ENCODE data around the gene TMEM250.

The TMEM250 gene

GRCh38 chr9:136093995-136094881 lies 24.4 kb downstream of the TMEM250 start:
- peak in 1 of 2 experiments; percentile 73 for DNase-seq

- peak in 1 of 2 experiments; percentile 50 for DNase-seq
Measured at GRCh38 chr9:136093346-136093986, 25.2 kb downstream of the TMEM250 start.

DNA sequence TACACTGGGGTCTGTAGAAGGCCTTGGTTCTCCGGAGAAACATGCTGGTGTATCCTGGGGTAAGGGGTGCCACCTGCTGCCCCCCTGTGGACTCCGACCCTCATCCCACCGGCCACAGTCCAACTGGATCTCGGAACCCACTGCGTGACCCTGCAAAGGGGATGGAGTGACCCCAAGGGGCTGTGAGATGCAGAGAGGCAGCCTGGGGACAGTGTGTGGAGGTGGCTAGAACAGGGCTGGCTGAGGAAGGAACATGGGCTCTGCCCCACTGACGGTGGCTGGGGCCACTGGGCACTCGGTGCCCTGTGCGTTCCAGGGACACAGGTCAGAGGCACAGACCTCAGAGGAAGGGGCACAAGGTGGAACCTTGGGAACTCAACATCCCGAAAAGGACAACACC lies 25.9 kb downstream of the TMEM250 start:
- no peak for DNase-seq

GRCh38 chr9:136092353-136092650 lies 26.4 kb downstream of the TMEM250 start:
- no peak for DNase-seq

GRCh38 chr9:136091582-136092352 lies 26.9 kb downstream of the TMEM250 start:
- DNase-seq, result no peak

GRCh38 chr9:136090768-136091581 lies 27.7 kb downstream of the TMEM250 start:
- DNase-seq, result peak in 1 of 2 experiments; percentile 38

DNA sequence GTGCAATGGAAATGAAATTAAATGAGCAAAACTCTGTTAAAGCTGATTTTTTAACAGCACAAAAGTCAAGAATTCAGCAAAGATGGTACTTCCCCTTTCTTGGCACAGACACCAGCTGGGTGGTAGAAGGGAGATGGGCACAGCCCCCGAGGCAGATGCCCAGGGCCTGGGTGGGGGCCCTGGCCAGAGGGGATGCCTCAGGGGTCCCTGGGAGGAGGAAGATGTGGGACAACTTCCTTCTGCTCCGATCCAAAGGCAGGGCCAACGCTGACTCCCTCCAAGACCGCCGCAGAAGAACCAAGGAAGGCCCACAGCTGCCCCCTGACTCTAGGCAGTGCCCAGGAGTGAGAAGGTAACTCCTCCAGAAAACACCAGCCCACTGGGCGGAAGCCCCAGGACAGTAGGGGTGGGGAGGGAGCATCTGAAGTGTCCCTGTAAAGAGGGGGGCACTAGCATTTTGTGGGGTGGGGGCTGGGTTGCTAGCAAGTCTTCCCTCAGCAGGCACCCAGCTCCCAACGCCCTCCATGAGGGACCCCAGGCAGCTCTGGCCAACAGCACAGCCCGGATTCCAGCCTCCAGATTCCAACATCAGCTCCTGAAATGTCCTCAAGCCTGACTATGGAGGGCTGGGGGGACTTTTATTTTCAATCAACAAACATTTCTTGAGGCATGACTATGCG lies 28.5 kb downstream of the TMEM250 start:
- no peak for DNase-seq

DNA sequence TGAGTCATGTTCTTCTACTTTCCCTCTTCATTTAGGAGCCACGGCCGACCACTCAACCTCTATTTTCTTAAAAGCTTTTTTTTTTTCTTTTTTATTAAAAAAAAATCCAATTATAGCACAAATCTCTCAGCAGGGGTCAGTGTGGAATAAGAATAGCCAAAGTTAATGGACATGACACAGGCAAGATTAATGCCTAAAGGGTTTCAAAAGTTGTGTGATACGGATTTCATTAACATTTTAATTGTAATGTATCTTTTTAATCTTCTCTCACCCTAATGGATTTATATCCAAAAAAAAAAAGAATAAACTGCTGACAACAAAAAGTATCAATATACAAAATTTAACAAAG lies 29.0 kb downstream of the TMEM250 start:
- DNase-seq, result no peak

- peak in 1 of 2 experiments; percentile 59 for DNase-seq
Measured at GRCh38 chr9:136088939-136089696, 29.6 kb downstream of the TMEM250 start.

GRCh38 chr9:136088481-136088938 lies 30.2 kb downstream of the TMEM250 start:
- peak in 1 of 2 experiments; percentile 87 for DNase-seq

DNA sequence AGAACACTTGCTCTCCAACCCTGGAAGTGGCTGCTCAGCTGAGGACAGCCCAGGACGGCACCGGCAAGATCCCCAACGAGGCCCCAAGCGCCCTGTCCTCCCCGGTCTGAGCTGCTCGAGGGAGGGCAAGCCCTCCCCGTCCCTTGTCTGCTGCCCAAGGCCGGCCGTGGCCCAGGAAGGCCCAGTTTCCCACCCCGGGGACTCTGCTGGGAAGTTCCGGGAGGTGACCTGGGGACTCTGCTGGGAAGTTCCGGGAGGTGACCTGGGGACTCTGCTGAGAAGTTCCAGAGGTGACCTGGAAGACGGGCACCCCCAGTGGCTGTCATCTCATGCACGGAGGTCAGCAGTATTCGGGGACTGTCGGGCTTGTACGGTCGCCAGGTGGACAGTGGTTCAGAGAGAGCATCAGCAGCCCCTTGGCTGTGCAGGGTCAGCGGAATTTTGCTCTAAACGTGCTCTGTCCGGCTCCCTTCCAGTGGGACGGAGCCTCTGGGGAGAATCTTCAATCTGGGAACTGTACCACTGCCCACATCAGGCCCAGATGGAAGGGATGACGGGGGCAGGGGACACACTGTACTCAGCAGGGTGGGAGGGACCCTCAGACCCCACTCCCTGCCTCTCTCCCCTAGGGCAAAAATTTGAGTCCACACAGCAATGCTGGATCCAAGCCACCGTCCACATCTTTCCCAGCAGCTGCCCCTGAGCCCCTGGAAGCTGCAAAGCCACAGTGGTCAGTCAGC lies 30.8 kb downstream of the TMEM250 start:
- DNase-seq, result no peak

- DNase-seq, result no peak
Measured at GRCh38 chr9:136086951-136087740, 31.5 kb downstream of the TMEM250 start.

- no peak for DNase-seq
Measured at GRCh38 chr9:136086213-136086881, 32.3 kb downstream of the TMEM250 start.

DNA sequence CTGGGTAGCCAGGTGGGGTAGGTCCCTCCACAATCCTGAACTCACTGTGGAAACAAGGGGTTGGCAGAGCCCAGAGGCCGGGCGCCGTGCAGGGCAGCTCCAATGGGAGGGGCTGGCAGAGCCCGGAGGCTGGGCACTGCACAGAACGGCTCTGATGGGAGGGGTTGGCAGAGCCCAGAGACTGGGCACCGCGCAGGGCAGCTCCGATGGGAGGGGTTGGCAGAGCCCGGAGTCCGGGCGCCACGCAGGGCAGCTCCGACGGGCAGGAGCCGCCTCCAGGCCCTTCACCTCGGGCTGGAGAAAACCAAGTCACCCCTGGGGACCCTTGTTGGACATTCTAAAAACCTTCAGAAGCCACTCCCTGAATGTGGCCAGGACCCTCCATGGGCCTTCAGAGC lies 32.9 kb downstream of the TMEM250 start:
- no peak for DNase-seq

GRCh38 chr9:136084063-136084944 lies 34.4 kb downstream of the TMEM250 start:
- no peak for DNase-seq

DNA sequence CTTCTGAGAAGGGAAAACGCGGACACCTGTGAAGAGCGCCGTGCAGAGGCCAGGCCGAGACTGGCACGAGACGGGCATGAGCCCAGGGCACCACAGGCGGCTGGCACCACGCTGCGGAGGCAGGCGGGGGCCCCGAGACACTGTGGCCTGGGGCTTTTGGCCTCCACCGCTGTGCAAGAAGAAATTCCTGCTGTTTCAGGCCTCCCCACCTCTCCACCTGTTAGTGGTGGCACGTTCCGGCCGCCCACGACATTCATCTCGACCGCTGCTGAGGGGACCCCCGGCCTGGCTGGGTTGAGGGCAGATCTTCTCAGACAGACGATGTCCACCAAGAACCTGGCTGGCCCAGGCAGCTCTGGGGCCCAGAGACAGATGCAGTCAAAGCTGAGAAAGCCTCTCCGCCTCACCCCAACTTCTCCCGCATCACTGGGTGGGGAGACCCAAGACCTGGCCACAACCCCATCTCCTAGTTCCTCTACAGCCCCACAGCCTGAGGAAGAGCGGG lies 35.1 kb downstream of the TMEM250 start:
- DNase-seq, result no peak

GRCh38 chr9:136082496-136083361 lies 35.9 kb downstream of the TMEM250 start:
- no peak for DNase-seq

Measured in NCI-H526 (cell line).